HG03575 (cell line): ENCODE measurements around the gene CNTNAP1.

ENCODE experiments used
- ATAC-seq: cut with Tn5 transposase; IDR thresholded peaks from one replicate; pipeline ENCODE4 v1.9.1; 2021; ENCODE audit not compliant: unreplicated experiment, insufficient number of reproducible peaks, low FRiP score; ENCODE audit errors: extremely low read depth

CNTNAP1 gene

GRCh38 chr17:42669977-42670788, 12.1 kb upstream of the CNTNAP1 start:
- no peak for ATAC-seq

- no peak for ATAC-seq
Measured at GRCh38 chr17:42670789-42671657, 11.3 kb upstream of the CNTNAP1 start.

GRCh38 chr17:42672038-42672437, 10.3 kb upstream of the CNTNAP1 start:
- ATAC-seq = no peak

GRCh38 chr17:42673266-42673884, 9.0 kb upstream of the CNTNAP1 start:
- no peak for ATAC-seq

- ATAC-seq = no peak
Measured at GRCh38 chr17:42673885-42674754, 8.2 kb upstream of the CNTNAP1 start.

- no peak for ATAC-seq
Measured at GRCh38 chr17:42674755-42675347, 7.5 kb upstream of the CNTNAP1 start.

- no peak for ATAC-seq
Measured at GRCh38 chr17:42675348-42675964, 6.9 kb upstream of the CNTNAP1 start.

GRCh38 chr17:42675965-42676423, 6.3 kb upstream of the CNTNAP1 start:
- ATAC-seq = no peak

- ATAC-seq = no peak
Measured at GRCh38 chr17:42676424-42677011, 5.8 kb upstream of the CNTNAP1 start, which contains the start of gene PLEKHH3. PLEKHH3 (minus strand) TSS chr17:42676994; CDS start chr17:42676563, 431 bp downstream.

GRCh38 chr17:42677012-42677857, 5.1 kb upstream of the CNTNAP1 start:
- ATAC-seq = no peak

- no peak for ATAC-seq
Measured at GRCh38 chr17:42677921-42678781, 4.2 kb upstream of the CNTNAP1 start.

GRCh38 chr17:42678951-42679491, 3.3 kb upstream of the CNTNAP1 start:
- ATAC-seq = no peak

- ATAC-seq = no peak
Measured at GRCh38 chr17:42679492-42680330, 2.6 kb upstream of the CNTNAP1 start.

GRCh38 chr17:42680331-42680808, 2.0 kb upstream of the CNTNAP1 start:
- ATAC-seq = no peak
